IMR-90 (cell line): ENCODE data around the gene CDKL5.

Source experiments
- BHLHE40 ChIP-seq: fragments of 150-350 bp; IDR thresholded peaks from 2 replicates; pipeline ENCODE4 v1.6.1; 2016; ENCODE audit warnings: mild to moderate bottlenecking, low read depth, low read length
- CEBPB ChIP-seq: IDR thresholded peaks from 2 replicates; pipeline ENCODE4 v1.6.1; 2012; ENCODE audit warnings: low read depth, low read length, improper control_type of control experiment
- CTCF ChIP-seq: conservative IDR thresholded peaks from 2 replicates; pipeline ENCODE4 v1.5.1; 2012; ENCODE audit warnings: mild to moderate bottlenecking, low read depth, low read length, improper control_type of control experiment
- MAZ ChIP-seq: IDR thresholded peaks from 2 replicates; pipeline ENCODE4 v1.6.1; 2012; ENCODE audit warnings: low read depth, mild to moderate bottlenecking, low read length, improper control_type of control experiment, moderate library complexity, borderline replicate concordance
- POLR2A ChIP-seq: IDR thresholded peaks from 2 replicates; pipeline ENCODE4 v1.6.1; 2012; ENCODE audit warnings: mild to moderate bottlenecking, low read depth, low read length
- RAD21 ChIP-seq: IDR thresholded peaks from 2 replicates; pipeline ENCODE4 v1.6.1; 2012; ENCODE audit warnings: low read length, improper control_type of control experiment
- RCOR1 ChIP-seq: IDR thresholded peaks from 2 replicates; pipeline ENCODE4 v1.6.1; 2012; ENCODE audit warnings: mild to moderate bottlenecking, low read length, improper control_type of control experiment; ENCODE audit not compliant: insufficient replicate concordance
- RFX5 ChIP-seq: IDR thresholded peaks from 2 replicates; pipeline ENCODE4 v1.8.0; 2012; ENCODE audit warnings: low read depth, mild to moderate bottlenecking, low read length, moderate library complexity

GRCh38 chrX:18428006-18428405 lies 2.6 kb downstream of the CDKL5 start:
- TF ChIP-seq RCOR1 = no peak
- TF ChIP-seq RFX5 = no peak
- TF ChIP-seq CTCF = no peak
- no peak for TF ChIP-seq CEBPB
- no peak for TF ChIP-seq MAZ
- TF ChIP-seq POLR2A = no peak
- TF ChIP-seq BHLHE40 = no peak
- TF ChIP-seq RAD21 = no peak
